ENCODE data around the gene ARHGEF7. TPM values are rescaled to one million over a fixed set of nuclear protein-coding genes. Genes with fewer than 3 reads are reported as not detected.

ARHGEF7 gene
- total RNA-seq, 1 donor from 2014 or later, result 270 TPM

DNA sequence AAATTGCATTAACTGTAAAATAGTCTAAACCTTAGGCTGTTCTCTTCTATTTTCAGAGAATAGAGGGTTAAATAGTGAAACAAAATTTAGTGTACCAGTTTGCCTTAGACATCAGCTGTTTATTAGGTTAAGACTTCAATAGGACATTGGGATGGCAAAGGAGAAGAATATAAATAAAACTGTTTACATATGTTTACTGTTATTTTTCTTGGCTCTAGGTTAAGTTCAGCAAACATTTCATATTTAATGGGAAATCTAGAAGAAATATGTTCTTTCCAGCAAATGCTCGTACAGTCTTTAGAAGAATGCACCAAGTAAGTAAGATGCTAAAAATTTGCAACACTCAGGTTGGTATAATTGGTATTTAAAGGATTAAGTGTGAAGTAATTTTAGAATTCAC lies 128.9 kb downstream of the ARHGEF7 start:
- H3K36me3 Mint-ChIP-seq (ENCODE audit: low read depth, unreplicated experiment), result peaks cover 58% of the 10 kb centered on the region
- no peak overlapping the region for H3K4me3 Mint-ChIP-seq (ENCODE audit: unreplicated experiment)
- H3K27ac Mint-ChIP-seq (ENCODE audit: unreplicated experiment), result no peak overlapping the region
- no peak for DNase-seq (ENCODE audit: low spot score)
- H3K9me3 Mint-ChIP-seq (ENCODE audit: unreplicated experiment), result no peaks in the 10 kb centered on the region
- no peaks in the 10 kb centered on the region for H3K4me1 Mint-ChIP-seq (ENCODE audit: unreplicated experiment)
- H3K27me3 Mint-ChIP-seq (ENCODE audit: unreplicated experiment), result peaks cover 2% of the 10 kb centered on the region
- TF ChIP-seq, protein P1, sequence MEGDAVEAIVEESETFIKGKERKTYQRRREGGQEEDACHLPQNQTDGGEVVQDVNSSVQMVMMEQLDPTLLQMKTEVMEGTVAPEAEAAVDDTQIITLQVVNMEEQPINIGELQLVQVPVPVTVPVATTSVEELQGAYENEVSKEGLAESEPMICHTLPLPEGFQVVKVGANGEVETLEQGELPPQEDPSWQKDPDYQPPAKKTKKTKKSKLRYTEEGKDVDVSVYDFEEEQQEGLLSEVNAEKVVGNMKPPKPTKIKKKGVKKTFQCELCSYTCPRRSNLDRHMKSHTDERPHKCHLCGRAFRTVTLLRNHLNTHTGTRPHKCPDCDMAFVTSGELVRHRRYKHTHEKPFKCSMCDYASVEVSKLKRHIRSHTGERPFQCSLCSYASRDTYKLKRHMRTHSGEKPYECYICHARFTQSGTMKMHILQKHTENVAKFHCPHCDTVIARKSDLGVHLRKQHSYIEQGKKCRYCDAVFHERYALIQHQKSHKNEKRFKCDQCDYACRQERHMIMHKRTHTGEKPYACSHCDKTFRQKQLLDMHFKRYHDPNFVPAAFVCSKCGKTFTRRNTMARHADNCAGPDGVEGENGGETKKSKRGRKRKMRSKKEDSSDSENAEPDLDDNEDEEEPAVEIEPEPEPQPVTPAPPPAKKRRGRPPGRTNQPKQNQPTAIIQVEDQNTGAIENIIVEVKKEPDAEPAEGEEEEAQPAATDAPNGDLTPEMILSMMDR (IDR thresholded peaks at IDR 0.05; ENCODE audit: unreplicated experiment), result no peak

DNA sequence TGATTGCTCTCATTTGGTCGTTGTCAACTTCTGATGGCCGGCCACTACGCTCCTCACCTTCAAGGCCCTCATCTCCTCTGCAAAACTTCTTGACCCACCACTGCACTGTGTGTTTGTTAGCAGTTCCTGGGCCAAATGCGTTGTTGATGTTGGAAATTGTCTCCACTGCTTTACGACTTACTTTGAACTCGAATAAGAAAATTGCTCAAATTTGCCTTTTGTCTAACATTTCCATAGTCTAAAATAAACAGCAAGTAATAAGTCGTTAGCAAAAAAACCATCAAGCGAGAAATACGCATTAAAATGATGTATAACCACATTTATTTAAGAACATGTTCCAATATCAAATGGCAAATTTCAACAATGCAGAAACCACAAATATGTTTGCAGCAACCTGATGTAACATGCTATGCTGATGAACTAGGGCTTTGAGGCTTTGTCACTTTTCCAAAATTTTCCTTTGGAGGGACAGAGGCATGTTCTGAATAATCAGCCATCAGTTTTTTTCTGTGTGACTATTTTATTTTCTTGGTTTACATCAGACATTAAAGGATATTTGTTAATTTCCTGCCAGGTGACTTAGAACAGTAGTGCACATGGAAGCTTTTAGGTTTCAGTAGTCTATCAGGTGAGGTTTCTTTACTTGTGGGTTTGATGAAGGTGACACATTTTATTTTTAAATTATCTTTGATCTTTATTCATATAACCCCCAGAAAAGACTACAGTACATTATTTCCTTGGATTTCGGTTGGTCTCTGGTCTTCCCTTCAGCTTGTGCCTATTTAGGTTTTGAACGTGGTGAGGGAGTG lies 130.7 kb downstream of the ARHGEF7 start:
- H3K36me3 Mint-ChIP-seq (ENCODE audit: low read depth, unreplicated experiment), result peaks cover 67% of the 10 kb centered on the region
- H3K4me3 Mint-ChIP-seq (ENCODE audit: unreplicated experiment), result no peak overlapping the region
- TF ChIP-seq, protein P1 (IDR thresholded peaks at IDR 0.05; ENCODE audit: unreplicated experiment), result no peak
- no peaks in the 10 kb centered on the region for H3K9me3 Mint-ChIP-seq (ENCODE audit: unreplicated experiment)
- DNase-seq (ENCODE audit: low spot score), result no peak
- no peak overlapping the region for H3K27ac Mint-ChIP-seq (ENCODE audit: unreplicated experiment)
- peaks cover 4% of the 10 kb centered on the region for H3K27me3 Mint-ChIP-seq (ENCODE audit: unreplicated experiment)
- no peaks in the 10 kb centered on the region for H3K4me1 Mint-ChIP-seq (ENCODE audit: unreplicated experiment)

DNA sequence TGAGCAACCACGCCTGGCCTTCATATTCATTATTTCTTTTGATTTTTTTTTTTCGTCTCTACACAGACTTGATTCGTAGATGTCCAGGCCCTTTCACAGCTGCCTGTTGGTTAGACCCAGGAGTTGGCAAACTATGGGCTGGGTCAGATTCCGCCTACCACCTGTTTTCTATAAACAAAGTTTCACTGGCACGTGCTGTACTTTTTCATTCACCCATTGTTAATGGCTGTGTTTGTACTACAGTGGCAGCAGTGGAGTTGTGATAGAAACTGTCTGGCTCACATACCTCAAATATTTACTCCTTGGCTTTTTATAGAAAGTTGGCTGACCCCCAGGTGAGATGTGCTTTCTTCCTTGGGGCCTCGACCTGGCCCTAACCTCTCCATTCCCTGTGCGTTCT lies 132.4 kb downstream of the ARHGEF7 start:
- H3K27ac Mint-ChIP-seq (ENCODE audit: unreplicated experiment), result no peak overlapping the region
- TF ChIP-seq, protein P1 (IDR thresholded peaks at IDR 0.05; ENCODE audit: unreplicated experiment), result no peak
- no peaks in the 10 kb centered on the region for H3K9me3 Mint-ChIP-seq (ENCODE audit: unreplicated experiment)
- no peaks in the 10 kb centered on the region for H3K4me1 Mint-ChIP-seq (ENCODE audit: unreplicated experiment)
- H3K36me3 Mint-ChIP-seq (ENCODE audit: low read depth, unreplicated experiment), result peaks cover 63% of the 10 kb centered on the region
- no peak for DNase-seq (ENCODE audit: low spot score)
- no peak overlapping the region for H3K4me3 Mint-ChIP-seq (ENCODE audit: unreplicated experiment)
- peaks cover 4% of the 10 kb centered on the region for H3K27me3 Mint-ChIP-seq (ENCODE audit: unreplicated experiment)

DNA sequence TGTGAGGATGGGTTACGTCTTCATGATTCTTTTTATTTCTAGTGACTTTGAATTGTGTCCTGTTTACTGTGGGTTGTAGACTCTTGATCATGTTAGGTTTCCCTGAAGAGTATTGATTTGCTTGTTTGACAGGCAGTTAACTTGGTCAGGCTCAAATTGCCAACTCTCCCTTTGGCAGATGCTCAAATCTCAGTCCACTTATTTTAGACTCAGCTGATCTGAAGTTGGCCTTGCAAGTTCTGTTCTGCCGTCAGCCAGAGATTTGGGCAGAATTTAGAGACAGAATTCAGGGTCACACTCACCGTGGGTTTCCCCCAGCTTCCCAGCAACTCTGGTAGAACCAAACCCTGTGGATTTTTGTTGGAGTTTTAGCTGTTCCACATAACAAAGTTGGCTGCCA lies 133.7 kb downstream of the ARHGEF7 start:
- TF ChIP-seq, protein P1 (IDR thresholded peaks at IDR 0.05; ENCODE audit: unreplicated experiment), result no peak
- Mint-ChIP-seq H3K9me3 (ENCODE audit: unreplicated experiment) (no peaks in the 10 kb centered on the region), H3K27ac (ENCODE audit: unreplicated experiment) (no peak overlapping the region), H3K27me3 (ENCODE audit: unreplicated experiment) (peaks cover 4% of the 10 kb centered on the region), H3K36me3 (ENCODE audit: low read depth, unreplicated experiment) (peaks cover 64% of the 10 kb centered on the region), H3K4me1 (ENCODE audit: unreplicated experiment) (no peaks in the 10 kb centered on the region), H3K4me3 (ENCODE audit: unreplicated experiment) (no peak overlapping the region)
- DNase-seq (ENCODE audit: low spot score), result no peak

DNA sequence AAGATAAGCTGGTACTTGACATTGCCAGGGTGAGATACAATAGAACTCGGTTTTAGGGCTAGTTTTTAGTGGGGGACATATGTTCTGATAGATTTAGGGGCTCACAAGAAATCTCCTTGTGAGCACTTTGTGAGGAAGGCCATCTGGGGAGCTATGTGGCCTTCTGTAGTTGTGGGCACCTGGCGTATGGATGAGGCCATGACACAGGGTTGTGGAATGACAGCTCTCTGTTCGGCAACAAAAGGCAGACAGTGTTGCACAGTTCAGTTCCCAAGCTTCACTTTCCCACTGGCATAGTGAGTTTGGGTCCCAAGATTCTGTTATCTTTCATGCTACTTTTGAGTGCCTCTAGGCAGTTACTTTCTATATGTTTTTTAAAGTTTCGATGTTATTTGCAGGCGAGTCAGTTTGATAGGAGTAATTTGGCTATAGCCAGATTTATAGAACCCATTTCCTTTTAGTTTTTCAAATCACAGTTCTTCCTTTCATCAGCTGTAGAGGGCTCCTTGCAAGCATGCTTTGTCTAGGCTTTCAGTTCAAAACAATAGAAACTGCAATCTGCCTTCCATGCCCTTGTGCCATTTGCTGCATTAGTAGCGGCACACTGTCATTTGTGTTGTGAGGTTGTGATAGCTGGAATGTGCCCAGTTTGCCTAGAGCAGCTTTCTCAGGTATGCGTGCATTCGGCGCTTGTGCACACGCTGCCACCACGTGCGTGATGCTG lies 134.7 kb downstream of the ARHGEF7 start:
- Mint-ChIP-seq H3K36me3 (ENCODE audit: low read depth, unreplicated experiment) (peaks cover 60% of the 10 kb centered on the region), H3K4me3 (ENCODE audit: unreplicated experiment) (peak overlapping the region; percentile 15), H3K9me3 (ENCODE audit: unreplicated experiment) (no peaks in the 10 kb centered on the region), H3K27me3 (ENCODE audit: unreplicated experiment) (peaks cover 2% of the 10 kb centered on the region), H3K4me1 (ENCODE audit: unreplicated experiment) (no peaks in the 10 kb centered on the region), H3K27ac (ENCODE audit: unreplicated experiment) (no peak overlapping the region)
- TF ChIP-seq, protein P1 (IDR thresholded peaks at IDR 0.05; ENCODE audit: unreplicated experiment), result no peak
- no peak for DNase-seq (ENCODE audit: low spot score)

All from endothelial cell (in vitro differentiated cells).